SK-N-SH (cell line): ENCODE results near the gene CLEC18A. TPM values are rescaled to one million over a fixed set of nuclear protein-coding genes. Genes with fewer than 3 reads are reported as not detected.

ENCODE experiments used
- CTCF ChIA-PET: fragments of 300-600, 350-600 bp; formaldehyde crosslinking; extraction: SDS; loops from one replicate; lab custom pipeline; 2021; lab: Yijun Ruan, JAX
- POLR2A ChIA-PET: fragments of 350-600 bp; sonication (Branson Sonifier 250); formaldehyde crosslinking; extraction: SDS; loops from one replicate; lab custom pipeline; 2020; ENCODE audit warnings: antibody characterized with exemption, inconsistent platforms; lab: Yijun Ruan, JAX
- DNase-seq: peaks from one replicate; pipeline ENCODE4 v3.0.0; 2012
- H2AFZ ChIP-seq: fragments of 200-600 bp; sonication (generic); 2 replicates; pipeline ENCODE4 v1.8.1; 2016; ENCODE audit warnings: antibody characterized with exemption, mild to moderate bottlenecking, low read depth
- H3F3A ChIP-seq: fragments of 200-600 bp; sonication (generic); replicated peaks from 2 replicates; pipeline ENCODE3; 2016; ENCODE audit warnings: antibody characterized with exemption, mild to moderate bottlenecking; ENCODE audit not compliant: insufficient read depth
- H3K27ac ChIP-seq, 2 experiments: fragments of 200-500 bp in 1 of 2; fragments of 200-600 bp in 1 of 2; sonication (Bioruptor generic) in 1 of 2; sonication (generic), shearing (Covaris generic) in 1 of 2; 2 replicates each; pipeline versions ENCODE4 v1.5.1 to v1.6.1; 2014 to 2016; ENCODE audit warnings: low read depth in 2 of 2, inconsistent platforms in 1 of 2, low read length in 1 of 2, mild to moderate bottlenecking in 1 of 2, mixed read lengths in 1 of 2
- H3K27me3 ChIP-seq: fragments of 200-600 bp; sonication (generic), shearing (Covaris generic); 2 replicates; pipeline ENCODE4 v1.6.1; 2016; ENCODE audit warnings: mixed run types; ENCODE audit not compliant: insufficient read depth
- H3K36me3 ChIP-seq, 2 experiments: fragments of 200-500 bp in 1 of 2; fragments of 200-600 bp in 1 of 2; sonication (Bioruptor generic) in 1 of 2; sonication (generic) in 1 of 2; replicated peaks in 1 of 2; 2 replicates each; pipeline versions ENCODE3 to v1.5.1; 2014 to 2016; ENCODE audit warnings: low read length in 1 of 2, mild to moderate bottlenecking in 1 of 2; ENCODE audit not compliant: insufficient read depth in 2 of 2, control insufficient read depth in 1 of 2
- H3K4me1 ChIP-seq, 2 experiments: fragments of 200-500 bp in 1 of 2; fragments of 200-600 bp in 1 of 2; sonication (Bioruptor generic) in 1 of 2; sonication (generic), shearing (Covaris generic) in 1 of 2; 2 replicates each; pipeline versions ENCODE4 v1.5.1 to v1.6.1; 2014 to 2016; ENCODE audit warnings: low read depth in 1 of 2, low read length in 1 of 2, mixed run types in 1 of 2; ENCODE audit not compliant: insufficient read depth in 2 of 2, control insufficient read depth in 1 of 2
- H3K4me2 ChIP-seq: fragments of 200-600 bp; sonication (generic), shearing (Covaris generic); 2 replicates; pipeline ENCODE4 v1.6.1; 2017; ENCODE audit warnings: mixed run types
- H3K4me3 ChIP-seq, 2 experiments: fragments of 200-500 bp in 1 of 2; fragments of 200-600 bp in 1 of 2; sonication (Bioruptor generic) in 1 of 2; sonication (generic), shearing (Covaris generic) in 1 of 2; 2 replicates each; pipeline versions ENCODE4 v1.5.1 to v1.8.1; 2014 to 2016; ENCODE audit warnings: low read depth in 2 of 2, inconsistent platforms in 1 of 2, low read length in 1 of 2, mild to moderate bottlenecking in 1 of 2, mixed read lengths in 1 of 2, moderate library complexity in 1 of 2
- H3K79me2 ChIP-seq: fragments of 200-600 bp; sonication (generic); 2 replicates; pipeline ENCODE4 v1.8.1; 2017; ENCODE audit warnings: mild to moderate bottlenecking; ENCODE audit not compliant: insufficient read depth
- H3K9ac ChIP-seq: fragments of 200-600 bp; sonication (generic); 2 replicates; pipeline ENCODE4 v1.6.1; 2017; ENCODE audit warnings: mixed run types
- H3K9me2 ChIP-seq: fragments of 200-600 bp; sonication (generic); 2 replicates; pipeline ENCODE4 v1.6.1; 2017; ENCODE audit warnings: mixed run types
- H3K9me3 ChIP-seq: fragments of 200-600 bp; sonication (generic); 2 replicates; pipeline ENCODE4 v1.6.1; 2017; ENCODE audit warnings: mixed run types, mild to moderate bottlenecking, moderate library complexity
- H4K20me1 ChIP-seq: fragments of 200-600 bp; sonication (generic); 2 replicates; pipeline ENCODE4 v1.6.1; 2017; ENCODE audit warnings: mild to moderate bottlenecking, mixed run types; ENCODE audit not compliant: insufficient read depth
- FOSL2 ChIP-seq: IDR thresholded peaks from 2 replicates; pipeline ENCODE4 v1.4.0; 2012; ENCODE audit warnings: low read depth, mild to moderate bottlenecking, moderate library complexity, borderline replicate concordance
- FOXJ3 ChIP-seq: sonication (generic); formaldehyde crosslinking; IDR thresholded peaks from 2 replicates; pipeline ENCODE4 v1.5.1; 2020; ENCODE audit warnings: mild to moderate bottlenecking, missing genetic modification reagents
- FOXM1 ChIP-seq: IDR thresholded peaks from 2 replicates; pipeline ENCODE4 v1.4.0; 2012; ENCODE audit warnings: low read depth, mild to moderate bottlenecking
- GATA2 ChIP-seq: sonication (generic); formaldehyde crosslinking; IDR thresholded peaks from 2 replicates; pipeline ENCODE4 v1.5.0; 2020; ENCODE audit warnings: mild to moderate bottlenecking, missing genetic modification reagents
- MEF2A ChIP-seq: IDR thresholded peaks from 2 replicates; pipeline ENCODE4 v1.4.0; 2012; ENCODE audit warnings: low read depth, borderline replicate concordance
- MXI1 ChIP-seq: IDR thresholded peaks from 2 replicates; pipeline ENCODE4 v1.6.1; 2012; ENCODE audit warnings: mild to moderate bottlenecking, low read depth, low read length, improper control_type of control experiment
- NFIC ChIP-seq: IDR thresholded peaks from 2 replicates; pipeline ENCODE4 v1.4.0; 2012; ENCODE audit warnings: borderline replicate concordance
- NRF1 ChIP-seq: IDR thresholded peaks from 2 replicates; pipeline ENCODE4 v1.6.1; 2012; ENCODE audit warnings: low read depth, mild to moderate bottlenecking, low read length
- RAD21 ChIP-seq: IDR thresholded peaks from 2 replicates; pipeline ENCODE4 v1.6.1; 2012; ENCODE audit warnings: mild to moderate bottlenecking, low read length
- RCOR1 ChIP-seq: fragments of 150-350 bp; IDR thresholded peaks from 2 replicates; pipeline ENCODE4 v1.6.1; 2017; ENCODE audit warnings: antibody characterized with exemption, low read length
- RFX5 ChIP-seq: IDR thresholded peaks from 2 replicates; pipeline ENCODE4 v1.6.1; 2012; ENCODE audit warnings: mild to moderate bottlenecking, improper control_type of control experiment, low read length
- SMC3 ChIP-seq: IDR thresholded peaks from 2 replicates; pipeline ENCODE4 v1.6.1; 2012; ENCODE audit warnings: low read depth, low read length, improper control_type of control experiment
- TAF1 ChIP-seq: IDR thresholded peaks from 2 replicates; pipeline ENCODE4 v1.6.1; 2012; ENCODE audit warnings: low read depth, mild to moderate bottlenecking, low read length, moderate library complexity, borderline replicate concordance
- TEAD4 ChIP-seq: IDR thresholded peaks from 2 replicates; pipeline ENCODE4 v1.4.0; 2012; ENCODE audit warnings: mild to moderate bottlenecking, borderline replicate concordance; ENCODE audit not compliant: insufficient read depth
- USF1 ChIP-seq: IDR thresholded peaks from 2 replicates; pipeline ENCODE4 v1.4.0; 2012; ENCODE audit warnings: low read depth, borderline replicate concordance
- USF2 ChIP-seq: fragments of 150-350 bp; IDR thresholded peaks from 2 replicates; pipeline ENCODE4 v1.6.1; 2017; ENCODE audit warnings: antibody characterized with exemption, low read length, low read depth, borderline replicate concordance
- YY1 ChIP-seq: IDR thresholded peaks from 2 replicates; pipeline ENCODE4 v1.4.0; 2012; ENCODE audit warnings: low read depth, mild to moderate bottlenecking
- WGBS: methylation state at CpG from one replicate; pipeline ENCODE4 v1.1.6; 2017; ENCODE audit warnings: low lambda C conversion rate; 5-methylcytosine and 5-hydroxymethylcytosine counted together
- polyA plus RNA-seq, 3 experiments: library from polyadenylated mRNA; depleted of rRNA; stranded (reverse); fragments of >200 nt; gene quantifications; 2 replicates each; pipeline ENCODE4 v1.2.3, GENCODE V29; 2012
- TF ChIP-seq, protein P1 (sequence below): IDR thresholded peaks from 2 replicates; pipeline ENCODE4 v1.4.0; 2012; ENCODE audit warnings: low read depth, borderline replicate concordance
- TF ChIP-seq, protein P2 (sequence below): IDR thresholded peaks from 2 replicates; pipeline ENCODE4 v1.6.1; 2012; ENCODE audit warnings: mild to moderate bottlenecking, low read depth, low read length, moderate library complexity
- TF ChIP-seq, protein P3 (sequence below): IDR thresholded peaks from 2 replicates; pipeline ENCODE4 v1.4.0; 2012; ENCODE audit warnings: low read depth

The CLEC18A gene
- polyA plus RNA-seq, 1 of the 3 experiments (the other 2 are of a cell fraction), result 0.20 TPM

- CTCF ChIA-PET, result interaction anchor here (1.7 kb wide), 1 partner anchor 9 kb away, joined by 10 read pairs; no protein-coding TSS in a partner anchor
- peaks cover 10% of the 10 kb centered on the region for H3F3A ChIP-seq
- no peak for TF ChIP-seq USF2
- TF ChIP-seq GATA2 (CRISPR knock-in tag), result no peak
- no peak for TF ChIP-seq RCOR1
- TF ChIP-seq MXI1, result no peak
- TF ChIP-seq SMC3, result no peak
- no peak for TF ChIP-seq NRF1
- TF ChIP-seq, protein P1, sequence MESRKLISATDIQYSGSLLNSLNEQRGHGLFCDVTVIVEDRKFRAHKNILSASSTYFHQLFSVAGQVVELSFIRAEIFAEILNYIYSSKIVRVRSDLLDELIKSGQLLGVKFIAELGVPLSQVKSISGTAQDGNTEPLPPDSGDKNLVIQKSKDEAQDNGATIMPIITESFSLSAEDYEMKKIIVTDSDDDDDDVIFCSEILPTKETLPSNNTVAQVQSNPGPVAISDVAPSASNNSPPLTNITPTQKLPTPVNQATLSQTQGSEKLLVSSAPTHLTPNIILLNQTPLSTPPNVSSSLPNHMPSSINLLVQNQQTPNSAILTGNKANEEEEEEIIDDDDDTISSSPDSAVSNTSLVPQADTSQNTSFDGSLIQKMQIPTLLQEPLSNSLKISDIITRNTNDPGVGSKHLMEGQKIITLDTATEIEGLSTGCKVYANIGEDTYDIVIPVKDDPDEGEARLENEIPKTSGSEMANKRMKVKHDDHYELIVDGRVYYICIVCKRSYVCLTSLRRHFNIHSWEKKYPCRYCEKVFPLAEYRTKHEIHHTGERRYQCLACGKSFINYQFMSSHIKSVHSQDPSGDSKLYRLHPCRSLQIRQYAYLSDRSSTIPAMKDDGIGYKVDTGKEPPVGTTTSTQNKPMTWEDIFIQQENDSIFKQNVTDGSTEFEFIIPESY, result no peak
- TF ChIP-seq, protein P2, sequence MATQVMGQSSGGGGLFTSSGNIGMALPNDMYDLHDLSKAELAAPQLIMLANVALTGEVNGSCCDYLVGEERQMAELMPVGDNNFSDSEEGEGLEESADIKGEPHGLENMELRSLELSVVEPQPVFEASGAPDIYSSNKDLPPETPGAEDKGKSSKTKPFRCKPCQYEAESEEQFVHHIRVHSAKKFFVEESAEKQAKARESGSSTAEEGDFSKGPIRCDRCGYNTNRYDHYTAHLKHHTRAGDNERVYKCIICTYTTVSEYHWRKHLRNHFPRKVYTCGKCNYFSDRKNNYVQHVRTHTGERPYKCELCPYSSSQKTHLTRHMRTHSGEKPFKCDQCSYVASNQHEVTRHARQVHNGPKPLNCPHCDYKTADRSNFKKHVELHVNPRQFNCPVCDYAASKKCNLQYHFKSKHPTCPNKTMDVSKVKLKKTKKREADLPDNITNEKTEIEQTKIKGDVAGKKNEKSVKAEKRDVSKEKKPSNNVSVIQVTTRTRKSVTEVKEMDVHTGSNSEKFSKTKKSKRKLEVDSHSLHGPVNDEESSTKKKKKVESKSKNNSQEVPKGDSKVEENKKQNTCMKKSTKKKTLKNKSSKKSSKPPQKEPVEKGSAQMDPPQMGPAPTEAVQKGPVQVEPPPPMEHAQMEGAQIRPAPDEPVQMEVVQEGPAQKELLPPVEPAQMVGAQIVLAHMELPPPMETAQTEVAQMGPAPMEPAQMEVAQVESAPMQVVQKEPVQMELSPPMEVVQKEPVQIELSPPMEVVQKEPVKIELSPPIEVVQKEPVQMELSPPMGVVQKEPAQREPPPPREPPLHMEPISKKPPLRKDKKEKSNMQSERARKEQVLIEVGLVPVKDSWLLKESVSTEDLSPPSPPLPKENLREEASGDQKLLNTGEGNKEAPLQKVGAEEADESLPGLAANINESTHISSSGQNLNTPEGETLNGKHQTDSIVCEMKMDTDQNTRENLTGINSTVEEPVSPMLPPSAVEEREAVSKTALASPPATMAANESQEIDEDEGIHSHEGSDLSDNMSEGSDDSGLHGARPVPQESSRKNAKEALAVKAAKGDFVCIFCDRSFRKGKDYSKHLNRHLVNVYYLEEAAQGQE, result no peak
- no peak for TF ChIP-seq RAD21
- no peak for TF ChIP-seq RFX5
- TF ChIP-seq TEAD4, result no peak
- no peak for TF ChIP-seq FOSL2
- no peak for TF ChIP-seq MEF2A
- TF ChIP-seq NFIC, result no peak
- TF ChIP-seq, protein P3, sequence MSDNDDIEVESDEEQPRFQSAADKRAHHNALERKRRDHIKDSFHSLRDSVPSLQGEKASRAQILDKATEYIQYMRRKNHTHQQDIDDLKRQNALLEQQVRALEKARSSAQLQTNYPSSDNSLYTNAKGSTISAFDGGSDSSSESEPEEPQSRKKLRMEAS, result no peak
- no peak for TF ChIP-seq USF1
- no peak for TF ChIP-seq FOXM1
- no peak for TF ChIP-seq YY1
- TF ChIP-seq FOXJ3 (CRISPR knock-in tag), result no peak
- no peak for TF ChIP-seq TAF1
- TF ChIP-seq, all 33 proteins: peak for 0
- Histone ChIP-seq H3K79me2 (no peaks in the 10 kb centered on the region), H3K9ac (no peak overlapping the region), H3K9me3 (no peaks in the 10 kb centered on the region), H3K4me1 (peaks cover 0 to 6% of the 10 kb centered on the region in 2 experiments; a peak in 2 of 4 replicates), H2AFZ (no peak overlapping the region), H3K27ac (peak overlapping the region in 1 of 2 experiments; percentile 31; a peak in 1 of 4 replicates), H3K27me3 (no peaks in the 10 kb centered on the region), H3K9me2 (no peaks in the 10 kb centered on the region), H3K4me2 (no peak overlapping the region), H4K20me1 (no peaks in the 10 kb centered on the region), H3K4me3 (no peak overlapping the region), H3K36me3 (no peaks in the 10 kb centered on the region)
- DNase-seq, result no peak
- POLR2A ChIA-PET, result no interaction called here
- 97% methylated on average over 2 of the region's 2 CpGs for WGBS
Observed at GRCh38 chr16:69921127-69921526, 30.0 kb upstream of the CLEC18A start.
